NCI-H2196 (cell line): ENCODE results near the gene BRD1.
A peak's percentile ranks its signal among the peaks of the same experiment; 100 is the strongest.
"Not testable (repeated sequence)": the region's sequence is repeated elsewhere in the genome, so short reads cannot be mapped to it uniquely, and the experiment has no call there.

ENCODE experiments used
- DNase-seq: peaks from one replicate; lab custom pipeline; 2025; ENCODE audit not compliant: unreplicated experiment; lab: John Stamatoyannopoulos, UW

BRD1 gene

GRCh38 chr22:49853981-49854831 lies 26.5 kb upstream of the BRD1 start:
- DNase-seq: no peak

GRCh38 chr22:49852898-49853894 lies 25.5 kb upstream of the BRD1 start, which contains the start of gene ZBED4:
Gene ZBED4, plus strand, starts transcription at chr22:49853844. Its CDS starts 29,819 bp downstream, at chr22:49883663.
- DNase-seq: peak; percentile 93

GRCh38 chr22:49852568-49852897 lies 24.9 kb upstream of the BRD1 start:
- DNase-seq: not testable (repeated sequence)

GRCh38 chr22:49850959-49851802 lies 23.5 kb upstream of the BRD1 start:
- no peak for DNase-seq

GRCh38 chr22:49850021-49850911 lies 22.6 kb upstream of the BRD1 start:
- no peak for DNase-seq

GRCh38 chr22:49849161-49850020 lies 21.7 kb upstream of the BRD1 start:
- no peak for DNase-seq

GRCh38 chr22:49848690-49849160 lies 21.1 kb upstream of the BRD1 start:
- DNase-seq: no peak

GRCh38 chr22:49847751-49848689 lies 20.3 kb upstream of the BRD1 start:
- no peak for DNase-seq

- DNase-seq: no peak
Measured at GRCh38 chr22:49845666-49846459, 18.2 kb upstream of the BRD1 start.

- DNase-seq: no peak
Measured at GRCh38 chr22:49845241-49845640, 17.6 kb upstream of the BRD1 start.

- DNase-seq: no peak
Measured at GRCh38 chr22:49838771-49839717, 11.4 kb upstream of the BRD1 start.

GRCh38 chr22:49833340-49834007 lies 5.8 kb upstream of the BRD1 start:
- DNase-seq: no peak

GRCh38 chr22:49829044-49829853 lies 1.6 kb upstream of the BRD1 start:
- no peak for DNase-seq

GRCh38 chr22:49828599-49828965 lies 909 bp upstream of the BRD1 start:
- no peak for DNase-seq
